Fibroblast of lung (primary cell): ENCODE results near the gene CDH4.

Experiments
- CTCF ChIP-seq, 2 donors: IDR thresholded peaks in 1 of 2; conservative IDR thresholded peaks in 1 of 2; 1 replicate in 1 of 2; 2 replicates in 1 of 2; pipeline ENCODE4 v1.5.1; 2011 to 2012; ENCODE audit warnings: low read length in 2 of 2, control low read depth in 1 of 2, inconsistent platforms in 1 of 2, low read depth in 1 of 2, mild to moderate bottlenecking in 1 of 2
- EZH2 ChIP-seq: IDR thresholded peaks from 2 replicates; pipeline ENCODE4 v1.5.1; 2012; ENCODE audit warnings: low read length, control low read depth, mild to moderate bottlenecking; ENCODE audit errors: missing control alignments

GRCh38 chr20:61271312-61272231 is 19.5 kb downstream of the CDH4 start:
- no peak for TF ChIP-seq CTCF (conservative IDR thresholded peaks at IDR 0.05 in 1 of 2, IDR thresholded peaks at IDR 0.05 in 1 of 2; ENCODE audit: low read depth in 1 of 2, low read length in 2 of 2)
- TF ChIP-seq EZH2 = no peak
